Esophagus squamous epithelium (tissue), 4 donors: ENCODE data around the gene NMUR1.

Source experiments
- CTCF ChIP-seq, 6 experiments: fragments of 450-650 bp in 4 of 6; fragments of 200-600 bp in 2 of 6; sonication (generic) in 2 of 6; IDR thresholded peaks; one replicate each; pipeline ENCODE4 v1.5.1; 2016 to 2019; ENCODE audit warnings: antibody characterized with exemption in 6 of 6, mild to moderate bottlenecking in 4 of 6, moderate library complexity in 4 of 6
- POLR2A ChIP-seq, 4 donors: fragments of 450-650 bp; IDR thresholded peaks; one replicate each; pipeline ENCODE4 v1.6.1; 2017; ENCODE audit warnings: antibody characterized with exemption in 4 of 4, mild to moderate bottlenecking in 4 of 4, moderate library complexity in 3 of 4

- TF ChIP-seq POLR2A (IDR thresholded peaks at IDR 0.05) (no peak), CTCF (IDR thresholded peaks at IDR 0.05) (no peak)
Observed at GRCh38 chr2:231502596-231502995, 27.6 kb downstream of the NMUR1 start.
